GM10248 (cell line): ENCODE data around the gene DAB2.

Experiments used
- CTCF ChIA-PET: fragments of 300-600 bp; sonication (Branson Sonifier 250); formaldehyde crosslinking; extraction: SDS; loops from one replicate; lab custom pipeline; 2021; ENCODE audit warnings: antibody characterized with exemption; lab: Yijun Ruan, JAX
- POLR2A ChIA-PET: fragments of 350-650 bp; sonication (Branson Sonifier 250); formaldehyde crosslinking; extraction: SDS; loops from one replicate; lab custom pipeline; 2020; ENCODE audit warnings: antibody characterized with exemption; lab: Yijun Ruan, JAX
- DNase-seq: peaks from one replicate; pipeline ENCODE4 v3.0.0; 2012; ENCODE audit errors: extremely low spot score
- CTCF ChIP-seq: IDR thresholded peaks from 2 replicates; pipeline ENCODE4 v1.5.1; 2012; ENCODE audit warnings: mild to moderate bottlenecking, low read depth; ENCODE audit errors: extremely low read depth, missing control alignments, control extremely low read depth

DAB2 gene

DNA sequence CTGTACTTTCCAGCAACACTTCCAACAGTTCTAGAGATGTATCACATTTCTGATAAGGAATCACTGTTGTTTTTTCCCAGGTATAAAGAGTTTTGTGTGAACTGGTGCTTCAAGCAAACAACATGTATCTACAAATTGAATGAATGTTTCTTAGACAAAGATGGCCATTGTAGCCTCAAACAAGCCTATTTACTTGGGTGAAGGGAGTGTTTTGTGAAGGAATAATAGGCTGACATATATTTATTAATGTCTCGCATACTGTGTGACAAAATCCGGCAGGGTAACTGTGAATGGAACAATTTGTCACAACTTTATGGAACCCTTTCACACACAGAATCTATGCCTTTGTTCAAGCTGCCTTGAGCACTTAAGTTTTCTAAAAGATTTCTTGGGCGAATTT lies 24.8 kb upstream of the DAB2 start:
- DNase-seq, result no peak
- no peak for TF ChIP-seq CTCF

GRCh38 chr5:39448506-39449128 lies 23.8 kb upstream of the DAB2 start:
- ChIA-PET CTCF (no interaction called here), POLR2A (no interaction called here)

More for the DNA sequence above, 24.8 kb upstream of the DAB2 start:
- POLR2A ChIA-PET, result no interaction called here
- CTCF ChIA-PET, result no interaction called here

GRCh38 chr5:39447968-39448367 lies 23.2 kb upstream of the DAB2 start:
- no peak for TF ChIP-seq CTCF
- ChIA-PET POLR2A (no interaction called here), CTCF (no interaction called here)
- DNase-seq, result no peak

More at GRCh38 chr5:39448506-39449128, 23.8 kb upstream of the DAB2 start:
- no peak for DNase-seq
- no peak for TF ChIP-seq CTCF

DNA sequence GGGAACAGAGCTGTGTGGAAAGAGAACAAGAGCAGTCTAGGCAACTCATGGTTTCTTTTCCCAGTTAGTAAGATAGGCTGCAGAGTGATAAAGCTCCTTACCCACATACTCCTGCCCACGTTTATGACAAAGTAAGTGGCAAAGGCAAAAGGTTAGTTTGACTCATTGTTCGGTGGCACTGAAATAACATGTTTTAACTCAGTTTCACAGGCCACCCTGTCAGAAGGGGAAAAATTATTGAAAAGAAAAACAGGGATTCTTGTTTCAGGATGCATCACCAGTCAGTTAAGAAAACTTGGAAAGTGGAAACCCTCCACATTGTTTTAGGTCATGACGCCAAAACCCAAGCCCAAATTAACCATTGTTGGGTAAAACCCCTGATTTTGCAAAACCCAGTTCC lies 22.3 kb upstream of the DAB2 start:
- CTCF ChIA-PET, result interaction anchor here (1.3 kb wide), 1 partner anchor 71 kb away, joined by 3 read pairs; no protein-coding TSS in a partner anchor
- DNase-seq, result no peak
- no peak for TF ChIP-seq CTCF
- POLR2A ChIA-PET, result no interaction called here

GRCh38 chr5:39446231-39446630 lies 21.5 kb upstream of the DAB2 start:
- ChIA-PET POLR2A (no interaction called here), CTCF (interaction anchor here (1.3 kb wide), 1 partner anchor 70 kb away, joined by 3 read pairs; no protein-coding TSS in a partner anchor)
- no peak for DNase-seq
- no peak for TF ChIP-seq CTCF

DNA sequence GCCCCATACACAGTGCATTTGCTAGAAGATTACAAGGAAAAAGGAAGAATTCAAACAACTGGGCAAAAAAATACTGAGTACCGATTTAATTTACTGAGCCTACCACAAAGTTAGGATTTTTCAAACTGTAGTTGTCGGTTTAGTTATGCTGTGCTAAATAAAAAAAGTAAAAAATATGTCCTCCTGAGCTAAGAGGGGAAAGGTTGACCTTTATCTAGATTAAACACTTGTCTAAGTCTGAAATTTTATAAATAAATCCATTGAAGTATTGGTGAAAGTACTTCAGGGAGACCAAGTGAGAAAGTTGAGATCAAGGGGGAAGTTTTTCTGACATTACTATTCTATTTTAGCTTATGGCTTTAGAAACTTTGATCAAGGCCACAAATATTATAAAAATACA lies 19.1 kb upstream of the DAB2 start:
- DNase-seq, result no peak
- POLR2A ChIA-PET, result no interaction called here
- CTCF ChIA-PET, result interaction anchor here (1.0 to 1.7 kb wide), 4 partner anchors 11 to 68 kb away, joined by 3 to 5 read pairs (median 4); no protein-coding TSS in a partner anchor
- no peak for TF ChIP-seq CTCF
